Mononuclear cell (primary cell): ENCODE data around the gene MREG. TPM values are rescaled to one million over a fixed set of nuclear protein-coding genes. Genes with fewer than 3 reads are reported as not detected.
"Not testable (repeated sequence)": the region's sequence is repeated elsewhere in the genome, so short reads cannot be mapped to it uniquely, and the experiment has no call there.

Experiments
- H3K27me3 ChIP-seq: 2 replicates; pipeline ENCODE4 v1.6.0; 2011; ENCODE audit warnings: low read length, control low read depth; ENCODE audit not compliant: insufficient read depth
- H3K4me1 ChIP-seq: 2 replicates; pipeline ENCODE4 v1.5.1; 2011; ENCODE audit warnings: mild to moderate bottlenecking, low read length, control low read depth; ENCODE audit not compliant: insufficient read depth
- H3K4me3 ChIP-seq: 2 replicates; pipeline ENCODE4 v1.5.1; 2011; ENCODE audit warnings: mild to moderate bottlenecking, low read length, moderate library complexity
- H3K9me3 ChIP-seq: 2 replicates; pipeline ENCODE4 v1.5.1; 2011; ENCODE audit warnings: low read depth, mild to moderate bottlenecking, control low read depth, low read length
- total RNA-seq: library from RNA; depleted of rRNA; stranded (reverse); fragments of >200 nt; gene quantifications from one replicate; pipeline ENCODE4 v1.2.3, GENCODE V29; 2012

MREG gene
- total RNA-seq, 1 donor, result 1.9 TPM

- Histone ChIP-seq H3K4me1 (no peaks in the 10 kb centered on the region), H3K9me3 (no peaks in the 10 kb centered on the region), H3K27me3 (no peaks in the 10 kb centered on the region), H3K4me3 (no peak overlapping the region)
Observed at GRCh38 chr2:215983581-215984351, 29.6 kb downstream of the MREG start.

GRCh38 chr2:215982465-215982875 is 30.9 kb downstream of the MREG start:
- H3K4me1 ChIP-seq, result no peaks in the 10 kb centered on the region
- H3K4me3 ChIP-seq, result no peak overlapping the region
- no peaks in the 10 kb centered on the region for H3K9me3 ChIP-seq
- H3K27me3 ChIP-seq, result no peaks in the 10 kb centered on the region

- Histone ChIP-seq H3K4me3 (no peak overlapping the region), H3K9me3 (no peaks in the 10 kb centered on the region), H3K27me3 (no peaks in the 10 kb centered on the region), H3K4me1 (no peaks in the 10 kb centered on the region)
Observed at GRCh38 chr2:215981115-215981514, 32.2 kb downstream of the MREG start.

GRCh38 chr2:215979620-215980019 is 33.7 kb downstream of the MREG start:
- H3K4me3 ChIP-seq, result no peak overlapping the region
- H3K4me1 ChIP-seq, result peaks cover under 1% of the 10 kb centered on the region
- no peaks in the 10 kb centered on the region for H3K9me3 ChIP-seq
- H3K27me3 ChIP-seq, result no peaks in the 10 kb centered on the region

GRCh38 chr2:215974700-215975429 is 38.5 kb downstream of the MREG start:
- Histone ChIP-seq H3K4me1 (peaks cover 12% of the 10 kb centered on the region), H3K9me3 (no peaks in the 10 kb centered on the region), H3K4me3 (no peak overlapping the region), H3K27me3 (no peaks in the 10 kb centered on the region)

GRCh38 chr2:215973954-215974699 is 39.2 kb downstream of the MREG start:
- H3K4me1 ChIP-seq, result peaks cover 12% of the 10 kb centered on the region
- H3K9me3 ChIP-seq, result no peaks in the 10 kb centered on the region
- H3K4me3 ChIP-seq, result no peak overlapping the region

GRCh38 chr2:215973145-215973792 is 40.1 kb downstream of the MREG start:
- Histone ChIP-seq H3K4me1 (peaks cover 12% of the 10 kb centered on the region), H3K27me3 (no peaks in the 10 kb centered on the region), H3K9me3 (no peaks in the 10 kb centered on the region), H3K4me3 (no peak overlapping the region)

More at GRCh38 chr2:215973954-215974699, 39.2 kb downstream of the MREG start:
- no peaks in the 10 kb centered on the region for H3K27me3 ChIP-seq

GRCh38 chr2:215971671-215972070 is 41.7 kb downstream of the MREG start:
- Histone ChIP-seq H3K4me3 (no peak overlapping the region), H3K4me1 (peaks cover 12% of the 10 kb centered on the region), H3K27me3 (no peaks in the 10 kb centered on the region), H3K9me3 (no peaks in the 10 kb centered on the region)

GRCh38 chr2:215970894-215971293 is 42.5 kb downstream of the MREG start:
- peaks cover 12% of the 10 kb centered on the region for H3K4me1 ChIP-seq
- H3K4me3 ChIP-seq, H3K9me3 ChIP-seq, H3K27me3 ChIP-seq: not testable (repeated sequence)

GRCh38 chr2:215970425-215970824 is 42.9 kb downstream of the MREG start:
- H3K4me1 ChIP-seq, result peaks cover 12% of the 10 kb centered on the region
- no peaks in the 10 kb centered on the region for H3K27me3 ChIP-seq
- no peaks in the 10 kb centered on the region for H3K9me3 ChIP-seq
- no peak overlapping the region for H3K4me3 ChIP-seq

- no peaks in the 10 kb centered on the region for H3K27me3 ChIP-seq
- H3K4me3 ChIP-seq, result no peak overlapping the region
Observed at GRCh38 chr2:215969131-215969841, 44.1 kb downstream of the MREG start.

GRCh38 chr2:215968499-215968898 is 44.9 kb downstream of the MREG start:
- peaks cover under 1% of the 10 kb centered on the region for H3K4me1 ChIP-seq

More at GRCh38 chr2:215969131-215969841, 44.1 kb downstream of the MREG start:
- Histone ChIP-seq H3K4me1 (peaks cover 8% of the 10 kb centered on the region), H3K9me3 (no peaks in the 10 kb centered on the region)

GRCh38 chr2:215967590-215968378 is 45.6 kb downstream of the MREG start:
- no peak overlapping the region for H3K4me3 ChIP-seq
- no peaks in the 10 kb centered on the region for H3K9me3 ChIP-seq
- no peaks in the 10 kb centered on the region for H3K4me1 ChIP-seq
- H3K27me3 ChIP-seq, result no peaks in the 10 kb centered on the region

More at GRCh38 chr2:215968499-215968898, 44.9 kb downstream of the MREG start:
- Histone ChIP-seq H3K27me3 (no peaks in the 10 kb centered on the region), H3K4me3 (no peak overlapping the region), H3K9me3 (no peaks in the 10 kb centered on the region)
